Gastroesophageal sphincter (tissue), 3 donors: ENCODE results near the gene LDLRAD4.

Experiments used
- POLR2A ChIP-seq, 2 donors: fragments of 450-650 bp; IDR thresholded peaks; one replicate each; pipeline ENCODE4 v1.6.1; 2017; ENCODE audit warnings: antibody characterized with exemption in 2 of 2, mild to moderate bottlenecking in 2 of 2, moderate library complexity in 1 of 2
- POLR2AphosphoS5 ChIP-seq: sonication (generic); formaldehyde crosslinking; IDR thresholded peaks from one replicate; pipeline ENCODE4 v1.6.1; 2017; ENCODE audit warnings: antibody characterized with exemption
- TF ChIP-seq, protein P1 (sequence below), 4 experiments: fragments of 200-600 bp in 2 of 4; fragments of 450-650 bp in 2 of 4; sonication (generic) in 1 of 4; IDR thresholded peaks; one replicate each; pipeline ENCODE4 v1.5.1; 2017 to 2019; ENCODE audit warnings: antibody characterized with exemption in 4 of 4, mild to moderate bottlenecking in 2 of 4, moderate library complexity in 2 of 4

DNA sequence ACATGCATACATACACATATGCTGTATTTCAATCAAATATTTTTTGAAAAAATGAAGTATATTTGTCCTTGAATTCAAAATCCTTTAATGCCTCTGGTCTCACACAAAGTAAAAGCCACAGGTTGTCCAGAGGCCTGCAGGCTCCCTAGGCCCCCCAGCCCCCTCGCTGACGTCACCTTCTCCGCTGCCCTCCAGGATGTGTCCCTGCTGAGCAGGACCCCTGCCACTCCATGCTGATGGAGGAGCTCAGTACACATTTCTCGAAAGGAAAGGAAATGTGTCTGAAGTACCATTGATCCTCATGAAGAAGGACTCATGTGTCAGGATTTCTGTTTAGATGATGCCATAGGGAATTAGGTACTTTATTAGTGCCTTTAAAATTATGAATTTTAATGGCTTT lies 212.1 kb downstream of the LDLRAD4 start:
- TF ChIP-seq, protein P1, sequence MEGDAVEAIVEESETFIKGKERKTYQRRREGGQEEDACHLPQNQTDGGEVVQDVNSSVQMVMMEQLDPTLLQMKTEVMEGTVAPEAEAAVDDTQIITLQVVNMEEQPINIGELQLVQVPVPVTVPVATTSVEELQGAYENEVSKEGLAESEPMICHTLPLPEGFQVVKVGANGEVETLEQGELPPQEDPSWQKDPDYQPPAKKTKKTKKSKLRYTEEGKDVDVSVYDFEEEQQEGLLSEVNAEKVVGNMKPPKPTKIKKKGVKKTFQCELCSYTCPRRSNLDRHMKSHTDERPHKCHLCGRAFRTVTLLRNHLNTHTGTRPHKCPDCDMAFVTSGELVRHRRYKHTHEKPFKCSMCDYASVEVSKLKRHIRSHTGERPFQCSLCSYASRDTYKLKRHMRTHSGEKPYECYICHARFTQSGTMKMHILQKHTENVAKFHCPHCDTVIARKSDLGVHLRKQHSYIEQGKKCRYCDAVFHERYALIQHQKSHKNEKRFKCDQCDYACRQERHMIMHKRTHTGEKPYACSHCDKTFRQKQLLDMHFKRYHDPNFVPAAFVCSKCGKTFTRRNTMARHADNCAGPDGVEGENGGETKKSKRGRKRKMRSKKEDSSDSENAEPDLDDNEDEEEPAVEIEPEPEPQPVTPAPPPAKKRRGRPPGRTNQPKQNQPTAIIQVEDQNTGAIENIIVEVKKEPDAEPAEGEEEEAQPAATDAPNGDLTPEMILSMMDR (IDR thresholded peaks at IDR 0.05): no peak
- TF ChIP-seq POLR2AphosphoS5 (no peak), POLR2A (IDR thresholded peaks at IDR 0.05) (no peak)
